GM19395 (cell line): Measurements from ENCODE around the gene CFAP97D2.
"Not testable (repeated sequence)": the region's sequence is repeated elsewhere in the genome, so short reads cannot be mapped to it uniquely, and the experiment has no call there.

Source experiments
- ATAC-seq: cut with Tn5 transposase; IDR thresholded peaks from one replicate; pipeline ENCODE4 v1.9.1; 2021; ENCODE audit warnings: mild to moderate bottlenecking, moderate library complexity; ENCODE audit not compliant: unreplicated experiment

The CFAP97D2 gene

DNA sequence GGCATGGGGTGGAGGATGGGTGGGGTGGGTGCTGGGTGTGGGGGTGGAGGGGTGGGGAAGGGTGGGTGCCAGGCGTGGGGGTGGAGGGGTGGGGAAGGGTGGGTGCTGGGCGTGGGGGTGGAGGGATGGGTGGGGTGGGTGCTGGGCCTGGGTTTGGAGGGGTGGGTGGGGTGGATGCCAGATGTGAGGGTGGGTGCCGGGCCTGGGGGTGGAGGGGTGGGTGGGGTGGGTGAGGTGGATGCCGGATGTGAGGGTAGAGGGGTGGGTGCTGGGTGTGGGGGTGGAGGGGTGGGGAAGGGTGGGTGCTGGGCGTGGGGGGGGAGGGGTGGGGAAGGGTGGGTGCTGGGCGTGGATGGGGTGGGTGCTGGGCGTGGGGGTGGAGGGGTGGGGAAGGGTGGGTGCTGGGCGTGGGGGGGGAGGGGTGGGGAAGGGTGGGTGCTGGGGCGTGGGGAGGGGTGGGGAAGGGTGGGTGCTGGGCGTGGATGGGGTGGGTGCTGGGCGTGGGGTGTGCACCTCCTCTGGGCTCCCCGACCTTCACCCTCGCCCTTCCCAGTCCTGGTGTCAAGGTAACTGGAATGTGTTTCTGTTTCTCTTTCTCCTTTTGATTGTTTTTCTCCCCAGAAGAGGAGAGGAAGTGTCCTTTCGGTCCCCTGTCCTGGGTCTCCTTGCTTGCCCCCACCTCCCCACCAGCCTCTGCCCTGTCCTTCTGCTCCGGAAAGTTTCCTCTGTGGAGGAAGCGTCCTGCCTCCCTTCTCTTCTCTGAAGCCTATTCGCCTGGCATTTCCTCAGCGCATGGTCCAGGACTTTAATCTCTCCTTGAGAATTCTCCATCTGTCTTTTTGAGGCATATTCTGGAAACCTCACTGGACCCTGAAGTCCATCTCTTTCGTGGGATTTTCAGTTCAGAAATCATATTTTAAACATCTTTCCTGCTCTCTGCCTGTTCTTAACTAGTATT lies 22.9 kb upstream of the CFAP97D2 start:
- ATAC-seq = no peak

DNA sequence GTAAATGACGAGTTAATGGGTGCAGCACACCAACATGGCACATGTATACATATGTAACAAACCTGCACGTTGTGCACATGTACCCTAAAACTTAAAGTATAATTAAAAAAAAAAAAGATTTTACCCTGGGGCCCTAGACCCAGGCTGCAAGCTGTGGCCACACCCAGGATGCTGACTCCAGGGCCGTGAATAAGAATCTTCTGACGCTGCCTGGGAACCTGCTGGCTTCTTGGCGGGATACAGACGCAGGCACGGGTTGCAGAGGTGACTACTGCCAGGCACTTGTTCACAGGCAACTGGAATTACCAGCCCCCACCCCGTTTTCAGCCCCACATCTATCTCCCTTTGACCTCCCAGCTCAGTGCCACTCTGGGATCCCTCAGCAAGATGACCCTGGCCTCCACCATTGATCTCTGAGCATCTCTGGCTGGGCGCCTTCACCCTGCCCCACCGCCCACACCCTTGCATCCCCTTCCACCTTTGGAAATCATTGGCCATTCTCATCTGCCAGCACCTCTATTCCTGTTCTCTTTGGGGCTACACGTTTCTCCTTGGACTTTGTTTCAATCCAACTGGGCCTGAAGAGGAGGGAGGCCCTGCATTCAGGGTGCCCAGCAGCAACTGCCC lies 21.1 kb upstream of the CFAP97D2 start:
- no peak for ATAC-seq

DNA sequence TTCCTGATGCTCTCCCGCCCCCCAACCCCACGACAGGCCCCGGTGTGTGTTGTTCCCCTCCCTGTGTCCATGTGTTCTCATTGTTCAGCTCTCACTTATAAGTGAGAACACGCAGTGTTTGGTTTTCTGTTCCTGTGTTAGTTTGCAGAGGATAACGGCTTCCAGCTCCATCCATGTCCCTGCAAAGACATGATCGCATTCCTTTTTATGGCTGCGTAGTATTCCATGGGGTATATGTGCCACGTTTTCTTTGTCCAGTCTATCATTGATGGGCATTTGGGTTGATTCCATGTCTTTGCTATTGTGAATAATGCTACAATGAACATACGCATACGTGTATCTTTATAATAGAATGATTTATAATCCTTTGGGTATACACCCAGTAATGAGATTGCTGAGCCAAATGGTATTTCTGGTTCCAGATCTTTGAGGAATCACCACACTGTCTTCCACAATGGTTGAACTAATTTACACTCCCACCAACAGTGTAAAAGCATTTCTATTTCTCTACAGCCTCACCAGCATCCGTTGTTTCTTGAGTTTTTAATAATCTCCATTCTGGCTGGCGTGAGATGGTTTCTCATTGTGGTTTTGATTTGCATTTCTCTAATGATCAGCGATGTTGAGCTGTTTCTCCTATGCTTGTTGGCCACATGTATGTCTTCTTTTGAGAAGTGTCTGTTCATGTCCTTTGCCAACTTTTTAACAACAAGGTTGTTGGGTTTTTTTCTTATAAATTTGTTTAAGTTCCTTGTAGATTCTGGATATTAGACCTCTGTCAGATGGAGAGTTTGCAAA lies 20.0 kb upstream of the CFAP97D2 start:
- not testable (repeated sequence) for ATAC-seq

DNA sequence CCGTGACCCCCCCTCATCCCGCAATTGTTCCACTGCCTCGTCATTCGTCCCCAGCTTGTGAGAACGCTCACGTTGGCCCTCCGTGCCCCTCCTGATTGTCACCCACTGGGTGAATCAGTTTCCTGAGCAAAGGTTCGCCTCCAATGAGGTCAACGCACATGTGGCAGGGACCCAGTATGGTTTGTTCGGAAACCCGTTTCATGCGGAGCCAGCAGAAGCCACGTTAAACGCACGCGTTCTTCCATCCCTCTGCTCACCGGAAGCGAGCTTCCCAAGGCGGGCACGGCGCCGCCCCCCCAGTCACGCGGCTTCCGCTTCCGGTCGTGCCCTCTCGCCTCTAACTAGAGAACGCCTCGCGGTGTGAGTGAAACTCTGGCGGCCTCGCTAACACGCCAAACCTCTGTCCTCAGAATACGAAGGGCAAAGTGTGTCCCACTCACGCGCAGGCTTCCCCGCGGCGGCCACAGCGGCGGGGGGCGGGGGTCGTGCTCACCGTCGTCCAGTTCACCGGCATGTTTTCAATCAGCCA lies 18.0 kb upstream of the CFAP97D2 start:
- ATAC-seq = no peak

DNA sequence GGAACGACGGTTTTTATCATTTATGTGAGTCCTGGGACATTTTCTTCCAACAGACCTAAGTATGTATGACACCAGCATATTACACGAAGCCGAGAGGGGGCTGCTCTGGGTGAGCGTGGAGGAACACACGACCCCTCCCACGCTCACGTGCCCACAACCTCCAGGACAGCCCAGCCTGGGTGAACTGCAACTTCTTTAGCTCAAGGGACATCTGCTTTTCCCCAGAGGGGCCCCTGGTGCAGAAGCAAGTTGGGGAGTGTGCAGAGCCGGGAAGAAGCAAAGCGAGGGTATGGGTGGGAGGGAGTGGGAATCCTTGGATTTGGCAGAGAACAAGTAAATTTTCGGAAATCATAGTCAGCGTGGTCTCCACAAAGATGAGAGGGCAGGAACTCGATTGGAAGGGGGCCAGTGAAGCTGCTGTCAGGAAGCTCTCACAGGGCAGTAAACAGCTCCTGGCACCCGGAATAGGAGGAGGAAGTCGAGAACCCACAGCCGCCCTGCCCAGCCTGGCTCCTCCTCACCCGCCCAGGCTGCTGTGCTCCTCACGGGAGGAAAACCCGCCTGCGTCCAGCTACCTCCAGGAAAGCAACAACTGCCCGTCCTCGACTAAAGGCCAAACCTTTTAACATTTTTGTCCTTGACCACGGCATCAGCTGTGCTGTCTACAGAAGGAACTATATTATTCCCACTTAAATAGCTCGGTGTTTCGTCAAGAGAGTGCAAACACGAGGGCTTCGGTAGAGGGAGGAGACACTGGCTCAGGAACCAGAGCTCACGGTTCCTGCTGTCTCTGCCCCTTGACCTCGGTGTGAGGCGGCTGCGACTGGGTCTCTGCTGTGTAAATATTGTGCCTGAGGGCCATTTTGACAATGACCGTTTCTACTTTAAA lies 17.2 kb upstream of the CFAP97D2 start:
- no peak for ATAC-seq

DNA sequence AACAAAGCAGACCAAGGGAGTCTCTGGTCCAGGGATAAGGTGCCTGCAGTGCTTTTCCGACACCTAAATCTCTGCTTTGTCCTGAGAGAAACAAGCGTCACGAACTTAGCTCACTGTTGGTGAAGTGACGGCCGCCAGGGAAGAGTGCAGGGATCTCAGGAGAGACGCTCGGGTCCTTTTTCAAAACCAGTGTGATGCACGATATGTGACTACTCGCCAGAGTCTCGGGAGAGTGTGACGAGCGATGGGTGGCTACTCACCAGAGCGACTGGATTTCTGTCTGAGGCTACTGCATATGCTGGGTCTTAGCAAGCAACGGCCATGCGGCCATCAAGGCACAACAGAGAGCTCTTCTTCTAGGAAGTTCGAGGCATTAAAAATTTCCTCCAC lies 16.5 kb upstream of the CFAP97D2 start:
- ATAC-seq = no peak

DNA sequence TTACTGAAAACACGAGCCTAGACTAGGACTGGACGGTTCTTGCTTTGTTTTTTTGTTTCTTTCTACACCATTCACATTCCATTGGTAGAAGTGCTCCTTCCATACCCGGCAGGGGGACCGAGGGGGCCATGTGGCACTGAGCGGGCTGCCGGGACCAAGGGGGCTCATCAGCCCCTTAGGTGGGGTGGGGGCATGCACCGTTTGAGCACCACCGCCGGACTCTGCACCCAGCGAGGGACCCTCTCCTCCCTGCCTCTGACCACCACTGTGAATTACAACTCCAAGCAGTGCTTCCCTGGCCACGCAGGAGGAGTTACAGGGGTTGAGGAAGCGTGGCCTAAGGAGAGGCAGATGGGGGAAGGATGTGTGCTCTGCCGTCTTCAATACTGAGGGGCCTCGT lies 15.0 kb upstream of the CFAP97D2 start:
- no peak for ATAC-seq

DNA sequence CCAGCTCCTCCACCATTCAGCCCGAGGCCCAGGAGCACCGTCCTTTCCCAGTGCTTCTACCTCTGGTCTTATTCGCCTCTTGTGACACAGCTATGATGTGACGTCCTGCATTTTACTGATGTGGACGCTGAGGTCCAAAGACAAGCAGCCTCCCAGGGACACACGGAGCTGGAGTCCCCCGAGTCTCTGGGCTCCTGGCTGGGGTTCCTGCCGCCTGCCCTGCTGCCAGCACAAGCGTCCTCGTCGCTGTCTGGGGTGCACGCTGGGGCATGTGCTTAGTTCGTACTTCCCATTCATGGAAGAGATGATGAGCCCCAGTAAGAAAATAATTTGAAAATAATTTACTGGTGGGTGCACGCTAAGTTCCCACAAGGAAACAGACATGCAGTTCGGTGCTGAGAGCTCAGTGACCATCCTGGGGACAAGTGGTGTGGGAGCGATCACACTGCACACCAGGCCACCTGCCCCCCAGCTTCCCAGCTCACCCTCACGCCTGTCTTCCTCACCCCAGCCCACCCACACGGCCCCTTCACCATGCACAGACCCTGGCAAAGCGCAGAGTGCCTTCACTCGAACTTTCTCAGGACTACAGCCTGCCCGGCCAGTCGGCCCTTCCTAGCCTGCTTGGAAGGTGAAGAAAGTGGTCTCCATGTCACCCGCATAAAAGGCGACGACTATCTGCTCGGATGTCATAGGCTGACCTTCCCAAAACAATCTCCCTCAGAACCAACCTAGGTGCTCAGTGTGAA lies 14.2 kb upstream of the CFAP97D2 start:
- no peak for ATAC-seq

DNA sequence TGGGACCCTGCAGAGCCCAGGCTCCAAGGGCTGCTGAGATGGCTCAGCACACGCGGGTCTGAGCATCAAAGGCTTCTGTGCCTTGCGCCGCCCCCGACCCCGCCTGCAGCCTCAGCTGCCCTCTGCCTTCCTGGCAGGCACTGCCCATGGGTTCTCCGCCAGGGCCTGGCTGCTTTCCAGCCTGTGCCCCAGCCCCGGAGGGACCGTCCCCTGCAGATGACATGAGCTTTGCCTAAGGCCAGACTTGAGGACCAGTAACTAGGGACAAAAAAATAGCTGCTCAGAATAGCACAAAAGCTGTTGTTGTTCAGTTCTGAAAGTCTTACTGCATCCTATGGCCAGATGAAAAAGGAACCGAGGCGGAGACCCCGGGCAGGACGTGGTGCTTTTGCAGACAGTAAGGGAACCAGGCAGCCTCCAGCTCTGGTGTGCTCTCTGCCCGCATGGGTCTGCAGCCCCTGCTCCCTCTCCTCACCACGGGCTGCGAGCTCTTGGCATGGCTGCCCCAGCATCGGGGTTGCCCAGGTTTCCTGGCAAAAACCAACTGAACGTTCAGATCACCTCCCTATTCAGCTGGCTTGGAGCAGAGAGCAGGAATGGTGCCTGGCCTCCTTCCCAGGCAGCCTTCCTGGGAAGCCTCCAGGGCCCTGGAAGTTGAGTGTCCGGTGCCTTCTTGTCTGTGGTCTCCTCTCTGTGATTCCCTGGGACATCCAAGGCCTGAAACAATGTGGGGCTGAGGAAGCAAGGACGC lies 12.5 kb upstream of the CFAP97D2 start:
- no peak for ATAC-seq

DNA sequence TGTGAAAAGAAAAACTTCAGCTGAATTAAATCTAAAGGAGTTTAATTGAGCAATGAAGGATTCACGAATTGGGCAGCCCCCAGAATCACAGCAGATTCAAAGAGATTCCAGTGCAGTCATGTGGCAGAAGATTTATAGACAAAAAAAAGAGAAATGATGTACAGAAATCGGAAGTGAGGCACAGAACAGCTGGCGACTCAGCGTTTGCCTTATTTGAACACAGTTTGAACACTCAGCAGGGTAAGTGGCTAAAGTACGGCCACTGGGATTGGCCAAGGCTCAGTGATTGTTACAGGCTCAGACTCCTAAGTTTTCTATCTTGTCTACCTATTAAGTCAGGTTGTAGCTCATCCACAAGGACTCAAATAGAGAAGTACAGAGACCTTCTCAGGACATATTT lies 11.6 kb upstream of the CFAP97D2 start:
- ATAC-seq = no peak

DNA sequence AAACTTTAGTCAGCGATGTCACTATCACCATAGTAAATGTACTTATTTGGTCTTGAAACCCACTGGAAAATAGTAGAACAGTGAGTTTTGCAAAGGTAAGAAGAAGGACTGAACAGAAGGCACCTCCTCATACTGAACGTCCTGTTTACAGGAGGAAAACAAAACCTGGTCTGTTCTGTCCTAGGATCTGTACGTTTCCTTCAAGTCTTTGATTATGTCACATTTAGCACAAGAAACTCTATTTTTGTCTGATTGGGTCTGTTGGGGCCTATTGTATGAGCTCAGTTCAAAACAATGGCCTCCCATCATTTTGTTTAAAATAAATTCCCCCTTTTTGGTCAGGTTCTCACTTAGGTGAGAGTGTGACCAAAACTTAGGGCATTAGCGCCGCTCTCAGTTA lies 11.2 kb upstream of the CFAP97D2 start:
- ATAC-seq = no peak

DNA sequence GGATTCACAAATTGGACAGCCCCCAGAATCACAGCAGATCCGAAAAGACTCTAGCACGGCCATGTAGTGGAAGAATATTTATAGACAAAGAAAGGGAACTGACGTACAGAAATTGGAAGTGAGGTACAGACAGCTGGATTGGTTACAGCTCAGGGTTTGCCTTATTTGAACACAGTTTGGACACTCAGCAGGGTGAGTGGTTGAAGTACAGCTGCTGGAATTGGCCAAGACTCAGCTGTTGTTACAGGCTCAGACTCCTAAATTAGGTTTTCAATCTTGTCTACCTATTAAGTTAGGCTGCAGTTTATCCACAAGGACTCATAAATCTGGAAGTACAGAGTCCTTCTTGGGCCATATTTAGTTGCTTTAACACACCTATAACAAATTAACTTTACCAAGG lies 5.8 kb upstream of the CFAP97D2 start:
- no peak for ATAC-seq

DNA sequence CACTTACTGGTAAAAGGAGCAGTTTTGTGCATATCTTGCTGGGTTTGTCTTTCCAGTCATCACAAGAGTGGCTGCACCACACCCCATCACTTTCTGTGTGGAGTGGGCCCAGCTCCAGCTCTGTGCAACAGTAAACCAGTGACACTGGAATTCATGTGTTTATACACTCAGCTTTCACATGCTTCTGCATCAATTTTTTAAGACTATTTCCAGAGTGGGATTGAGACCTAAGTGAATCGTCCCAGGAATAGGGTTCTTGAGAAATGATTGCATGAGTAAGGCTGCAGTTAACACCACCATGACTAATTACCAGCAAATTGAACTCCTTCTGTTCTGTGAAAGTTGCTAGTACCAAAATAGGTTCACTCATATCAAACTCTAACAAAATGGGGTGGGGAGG lies 5.3 kb upstream of the CFAP97D2 start:
- ATAC-seq = no peak

DNA sequence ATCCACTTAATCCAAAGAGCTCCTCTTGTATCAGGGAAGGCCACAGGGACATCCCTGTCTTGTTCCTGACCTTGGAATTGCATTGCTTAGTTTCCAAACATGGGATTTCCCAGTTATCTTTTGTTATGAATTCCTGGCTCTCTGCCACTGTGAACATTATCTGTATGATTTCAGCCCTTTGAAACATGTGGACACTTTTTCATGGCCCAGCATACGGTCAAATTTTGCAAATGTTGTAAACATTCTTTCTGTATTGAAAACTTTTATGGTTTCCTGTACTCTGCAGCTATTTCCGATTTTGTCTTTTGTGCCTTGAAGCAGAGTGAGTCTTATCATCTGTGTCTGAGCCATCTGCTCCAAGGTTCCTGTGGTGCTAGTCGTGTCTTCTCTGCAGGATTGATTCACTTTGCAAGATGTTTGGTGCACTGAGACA lies 4.5 kb upstream of the CFAP97D2 start:
- no peak for ATAC-seq

DNA sequence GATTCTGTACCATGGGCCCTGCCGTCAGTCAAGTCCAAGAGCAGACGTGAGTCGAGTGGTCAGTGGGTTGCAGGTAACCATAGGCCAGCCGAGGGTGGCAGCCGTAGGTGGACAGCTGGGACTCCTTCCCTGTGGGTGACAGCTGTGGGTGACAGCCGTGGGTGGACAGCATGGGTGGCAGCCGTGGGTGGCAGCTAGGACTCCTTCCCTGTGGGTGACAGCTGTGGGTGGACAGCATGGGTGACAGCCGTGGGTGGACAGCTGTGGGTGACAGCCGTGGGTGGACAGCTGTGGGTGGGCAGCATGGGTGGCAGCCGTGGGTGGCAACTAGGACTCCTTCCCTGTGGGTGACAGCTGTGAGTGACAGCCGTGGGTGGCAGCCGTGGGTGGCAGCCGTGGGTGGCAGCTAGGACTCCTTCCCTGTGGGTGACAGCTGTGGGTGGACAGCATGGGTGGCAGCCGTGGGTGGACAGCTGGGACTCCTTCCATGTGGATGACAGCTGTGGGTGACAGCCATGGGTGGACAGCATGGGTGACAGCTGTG lies 2.6 kb upstream of the CFAP97D2 start:
- not testable (repeated sequence) for ATAC-seq

DNA sequence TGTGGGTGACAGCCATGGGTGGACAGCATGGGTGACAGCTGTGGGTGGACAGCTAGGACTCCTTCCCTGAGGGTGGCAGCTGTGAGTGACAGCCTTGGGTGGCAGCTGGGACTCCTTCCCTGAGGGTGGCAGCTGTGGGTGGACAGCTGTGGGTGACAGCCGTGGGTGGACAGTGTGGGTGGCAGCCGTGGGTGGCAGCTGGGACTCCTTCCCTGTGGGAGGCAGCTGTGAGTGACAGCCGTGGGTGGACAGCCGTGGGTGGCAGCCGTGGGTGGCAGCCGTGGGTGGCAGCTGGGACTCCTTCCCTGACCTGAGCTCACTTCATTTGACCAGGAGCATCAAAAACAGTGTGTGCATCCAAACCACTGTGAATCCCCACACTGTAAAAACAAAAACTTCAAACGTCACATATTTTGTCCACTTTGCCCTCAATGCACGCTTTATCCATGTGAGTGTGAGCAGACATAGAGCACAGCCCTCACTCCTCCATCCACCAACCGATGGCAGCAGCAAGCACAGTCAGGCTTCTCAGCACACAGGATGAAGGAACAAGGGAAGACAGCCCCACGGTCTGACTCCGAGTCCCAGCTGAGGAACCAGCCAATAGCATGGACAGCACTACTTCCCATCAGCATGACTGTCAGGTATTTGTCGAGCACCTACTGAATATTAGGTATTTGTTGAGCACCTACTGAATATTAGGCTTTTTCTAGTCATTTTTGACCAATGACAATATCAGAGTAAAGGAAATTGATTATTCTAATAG lies 1.6 kb upstream of the CFAP97D2 start:
- no peak for ATAC-seq

DNA sequence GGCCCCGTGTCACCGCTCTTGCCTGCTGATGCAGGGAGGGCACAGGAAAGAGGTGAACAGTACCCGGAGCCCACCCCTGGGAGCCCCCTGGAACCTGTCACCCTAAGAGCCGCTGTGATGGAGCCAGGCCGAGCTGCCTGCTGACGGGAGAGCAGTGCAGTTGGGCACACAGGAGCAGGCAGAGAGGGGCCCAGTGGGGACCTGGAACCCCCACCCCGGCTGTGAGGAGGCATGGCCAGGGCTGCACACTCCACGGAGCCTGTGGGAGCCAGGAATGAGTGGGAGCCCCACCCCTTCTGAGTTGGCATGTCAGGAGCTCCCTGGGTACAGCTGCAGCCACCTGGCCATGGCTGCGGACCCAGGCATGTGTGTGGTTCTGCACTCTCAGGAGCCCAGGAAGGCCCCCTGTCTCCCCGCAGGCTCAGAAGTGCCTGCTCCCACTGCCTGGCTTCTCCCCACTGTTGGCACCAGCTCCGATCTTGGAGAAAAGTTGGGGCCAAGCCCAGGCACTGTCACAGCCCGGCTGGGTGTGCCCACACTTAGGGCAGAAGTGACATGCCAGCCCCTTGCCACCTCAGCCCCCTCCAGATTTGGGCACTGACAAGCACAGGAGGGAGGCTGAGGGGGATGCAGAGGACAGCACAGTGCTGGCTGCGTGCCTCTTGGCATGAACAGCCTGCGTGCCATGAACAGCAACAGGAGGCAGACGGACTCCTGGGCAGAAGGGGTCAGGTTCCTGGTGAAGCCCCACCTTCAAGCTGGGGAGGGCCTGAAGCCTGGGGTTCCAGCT lies 6.3 kb downstream of the CFAP97D2 start:
- no peak for ATAC-seq
